NCI-H1092 treated with DMSO at 0.1 percent for 48 hours (cell line): ENCODE results near the gene SLC66A2.

ENCODE experiments used
- DNase-seq: peaks from one replicate; lab custom pipeline; 2025; lab: John Stamatoyannopoulos, UW

The SLC66A2 gene

GRCh38 chr18:79950515-79951341, 725 bp downstream of the SLC66A2 start:
- no peak for DNase-seq

GRCh38 chr18:79949697-79950487, 1.6 kb downstream of the SLC66A2 start:
- DNase-seq: no peak

DNA sequence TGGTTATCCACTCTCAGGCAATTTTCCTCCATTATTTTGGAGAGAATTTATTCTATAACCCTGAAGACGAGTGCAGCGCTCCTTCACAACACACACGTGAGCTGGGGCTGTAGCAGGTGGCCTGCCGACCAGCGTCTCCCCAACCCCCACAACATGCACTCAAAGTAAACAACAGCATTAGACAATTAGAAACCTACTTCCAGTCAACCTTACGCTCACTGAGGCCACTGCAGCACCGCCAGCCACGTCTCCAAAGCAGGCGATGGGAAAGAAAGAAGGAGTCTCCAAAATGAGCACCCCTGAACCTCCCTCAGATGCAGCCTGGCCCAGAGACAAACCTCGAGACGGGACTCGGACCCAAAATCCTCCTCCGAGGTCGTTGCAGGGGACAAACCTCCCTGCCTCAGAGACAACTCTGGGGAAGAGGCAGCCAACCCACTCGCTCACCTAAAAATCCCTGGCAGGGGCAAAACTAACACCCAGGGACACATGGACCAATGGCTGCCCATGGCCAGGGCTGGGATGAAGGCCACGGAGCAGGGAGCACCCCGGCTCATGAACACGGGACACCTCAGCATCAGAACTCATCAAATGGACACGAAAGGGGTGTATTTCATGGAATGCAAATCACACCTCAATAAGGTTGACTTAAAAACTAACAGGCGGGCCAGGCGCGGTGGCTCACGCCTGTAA, 2.6 kb downstream of the SLC66A2 start:
- DNase-seq: no peak

DNA sequence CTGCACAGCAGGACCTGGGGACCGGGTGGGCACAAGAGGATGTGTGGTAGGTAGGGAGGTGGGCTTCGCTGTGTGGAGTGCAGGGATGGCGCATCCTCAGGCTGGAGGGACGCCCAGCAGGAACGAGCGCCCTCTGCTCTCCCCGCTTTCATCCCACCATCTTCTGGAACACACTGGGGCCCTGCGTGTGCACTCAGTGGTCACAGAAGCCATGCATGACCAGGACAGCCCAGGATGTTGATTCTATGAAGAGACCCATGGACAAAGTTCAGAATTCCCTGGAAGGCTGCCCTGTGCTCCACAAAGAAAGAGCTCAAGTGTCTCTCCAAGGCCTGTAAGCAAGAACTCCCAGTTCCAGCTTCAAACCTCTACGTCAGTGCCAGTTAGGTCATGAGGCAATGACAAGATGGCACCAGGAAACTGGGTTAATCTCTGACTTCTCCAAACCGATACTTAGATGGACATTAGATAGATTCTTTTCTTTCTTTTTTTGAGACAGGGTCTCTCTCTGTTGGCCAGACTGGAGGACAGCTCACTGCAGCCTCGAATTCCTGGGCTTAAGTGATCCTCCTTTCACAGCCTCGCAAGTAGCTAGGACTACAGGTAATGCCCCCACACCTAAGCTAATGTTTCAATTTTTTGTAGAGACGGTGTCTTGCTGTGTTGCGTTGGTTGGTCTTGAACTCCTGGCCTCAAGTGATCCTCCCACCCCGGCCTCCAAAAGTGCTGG, 3.4 kb downstream of the SLC66A2 start:
- DNase-seq: no peak

GRCh38 chr18:79947054-79947755, 4.2 kb downstream of the SLC66A2 start:
- no peak for DNase-seq

- DNase-seq: no peak
Observed at GRCh38 chr18:79945118-79946042, 6.1 kb downstream of the SLC66A2 start.

- no peak for DNase-seq
Observed at GRCh38 chr18:79944746-79945117, 6.7 kb downstream of the SLC66A2 start.

- DNase-seq: peak; percentile 22
Observed at GRCh38 chr18:79944126-79944731, 7.2 kb downstream of the SLC66A2 start.

DNA sequence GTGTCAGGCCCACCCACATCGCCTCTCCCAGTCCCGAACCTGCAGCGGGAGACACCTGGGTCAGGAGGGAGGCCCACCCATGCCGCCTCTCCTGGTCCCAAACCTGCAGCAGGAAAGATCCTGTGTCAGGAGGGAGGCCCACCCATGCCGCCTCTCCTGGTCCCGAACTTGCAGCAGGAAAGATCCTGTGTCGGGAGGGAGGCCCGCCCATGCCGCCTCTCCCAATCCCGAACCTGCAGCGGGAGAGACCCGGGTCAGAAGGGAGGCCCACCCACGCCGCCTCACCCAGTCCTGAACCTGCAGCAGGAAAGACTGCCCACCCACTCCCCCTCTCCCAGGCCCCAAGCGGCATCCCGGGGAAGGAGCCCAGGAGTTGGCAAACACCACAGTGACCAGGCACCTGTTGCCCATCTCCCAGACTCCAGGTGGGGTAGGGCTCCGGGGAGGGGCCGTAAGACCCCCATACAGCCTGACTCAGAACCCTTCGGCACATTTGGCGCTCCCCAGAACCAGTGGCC, 7.8 kb downstream of the SLC66A2 start:
- DNase-seq: no peak

GRCh38 chr18:79942786-79943607, 8.5 kb downstream of the SLC66A2 start:
- no peak for DNase-seq

DNA sequence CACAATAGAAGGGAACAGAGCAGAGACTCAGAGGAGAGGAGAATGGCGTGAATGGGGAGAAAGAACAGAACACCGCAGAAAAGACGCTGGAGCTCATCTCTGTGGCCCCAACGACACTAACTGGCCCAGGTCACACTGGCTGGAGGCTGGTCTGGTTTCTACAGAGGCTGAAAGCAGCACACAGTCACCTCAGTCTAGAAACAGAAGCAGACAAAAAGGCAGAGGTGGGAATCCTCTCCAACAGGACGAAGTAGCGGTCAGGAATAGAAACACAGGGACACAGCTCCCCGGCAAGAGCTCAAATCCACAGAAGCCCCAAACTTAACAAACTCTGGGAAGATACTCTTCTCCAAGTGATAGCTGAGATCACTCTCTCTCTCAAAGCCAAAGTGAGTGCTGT, 9.2 kb downstream of the SLC66A2 start:
- no peak for DNase-seq

DNA sequence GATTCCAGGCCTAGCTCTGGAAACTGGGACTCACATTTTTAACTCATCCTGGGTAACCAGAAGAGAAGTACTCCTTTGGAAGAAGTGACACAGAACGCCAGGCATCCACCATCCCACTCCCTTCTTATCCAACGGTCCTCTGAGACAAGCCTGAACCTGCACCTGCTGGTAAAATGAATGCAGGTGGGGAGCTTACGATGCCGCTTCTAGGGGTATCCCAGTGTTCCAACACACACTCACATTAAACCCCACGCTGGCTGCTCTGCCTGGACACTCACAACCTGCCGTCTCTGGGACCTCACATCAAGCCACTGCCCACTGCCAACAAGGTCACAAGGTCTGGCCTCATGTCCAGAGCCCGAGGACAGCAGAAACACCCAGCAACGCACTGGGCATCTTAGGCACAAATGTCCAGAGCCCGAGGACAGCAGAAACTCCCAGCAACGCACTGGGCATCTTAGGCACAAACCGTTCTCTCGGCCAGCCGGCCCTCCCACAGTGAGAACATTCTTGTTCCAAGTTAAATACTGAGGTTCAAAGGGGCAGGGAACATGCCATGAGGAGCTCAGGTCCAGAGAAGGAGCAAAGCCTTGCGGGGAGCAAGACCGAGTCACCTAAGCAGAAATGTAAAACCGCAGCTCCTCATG, 9.9 kb downstream of the SLC66A2 start:
- no peak for DNase-seq

- no peak for DNase-seq
Observed at GRCh38 chr18:79940814-79941472, 10.5 kb downstream of the SLC66A2 start.

DNA sequence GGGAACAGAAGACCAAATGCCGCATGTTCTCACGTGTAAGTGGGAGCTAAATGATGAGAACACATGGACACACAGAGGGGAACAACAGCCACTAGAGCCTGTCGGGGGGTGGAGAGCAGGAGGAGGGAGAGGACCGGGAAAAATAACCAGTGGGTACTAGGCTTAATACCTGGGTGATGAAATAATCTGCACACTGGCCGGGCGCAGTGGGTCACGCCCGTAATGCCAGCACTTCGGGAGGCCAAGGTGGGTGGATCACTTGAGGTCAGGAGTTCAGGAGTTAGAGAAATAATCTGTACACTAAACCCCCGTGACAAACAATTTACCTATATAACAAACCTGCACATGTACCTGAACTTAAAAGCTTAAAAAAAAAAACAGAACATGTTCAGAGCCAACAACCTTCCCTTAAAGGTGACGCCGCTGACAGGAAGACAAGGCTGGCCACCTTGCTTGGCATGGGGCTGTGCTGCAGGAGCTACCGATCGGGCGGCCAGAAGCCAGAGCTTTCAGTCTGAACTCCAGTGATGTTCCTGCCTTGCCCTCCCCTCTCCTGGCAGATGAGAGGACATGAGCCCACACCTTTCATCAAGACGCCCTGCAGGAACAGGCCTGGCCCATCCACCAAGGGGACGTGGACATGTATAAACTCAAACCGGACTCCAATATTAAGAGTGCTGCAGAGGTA, 11.2 kb downstream of the SLC66A2 start:
- no peak for DNase-seq

- DNase-seq: no peak
Observed at GRCh38 chr18:79939096-79939495, 12.4 kb downstream of the SLC66A2 start.

- DNase-seq: no peak
Observed at GRCh38 chr18:79938196-79938595, 13.3 kb downstream of the SLC66A2 start.
